Measurements from ENCODE around the gene SVEP1.

GRCh38 chr9:110391826-110392485, 187.6 kb downstream of the SVEP1 start:
- no peak for TF ChIP-seq CTCF (conservative IDR thresholded peaks at IDR 0.05; ENCODE audit: low read depth, low read length)
- no peak for TF ChIP-seq EZH2 (IDR thresholded peaks at IDR 0.05; ENCODE audit: borderline replicate concordance, low read depth, low read length, poor library complexity, severe bottlenecking)

All from A673 (cell line).